HG03159 (cell line): ENCODE data around the gene PLA2G6.

ENCODE experiments used
- ATAC-seq: cut with Tn5 transposase; IDR thresholded peaks from one replicate; pipeline ENCODE4 v1.9.1; 2021; ENCODE audit warnings: mild to moderate bottlenecking, moderate library complexity; ENCODE audit not compliant: unreplicated experiment

Gene PLA2G6

DNA sequence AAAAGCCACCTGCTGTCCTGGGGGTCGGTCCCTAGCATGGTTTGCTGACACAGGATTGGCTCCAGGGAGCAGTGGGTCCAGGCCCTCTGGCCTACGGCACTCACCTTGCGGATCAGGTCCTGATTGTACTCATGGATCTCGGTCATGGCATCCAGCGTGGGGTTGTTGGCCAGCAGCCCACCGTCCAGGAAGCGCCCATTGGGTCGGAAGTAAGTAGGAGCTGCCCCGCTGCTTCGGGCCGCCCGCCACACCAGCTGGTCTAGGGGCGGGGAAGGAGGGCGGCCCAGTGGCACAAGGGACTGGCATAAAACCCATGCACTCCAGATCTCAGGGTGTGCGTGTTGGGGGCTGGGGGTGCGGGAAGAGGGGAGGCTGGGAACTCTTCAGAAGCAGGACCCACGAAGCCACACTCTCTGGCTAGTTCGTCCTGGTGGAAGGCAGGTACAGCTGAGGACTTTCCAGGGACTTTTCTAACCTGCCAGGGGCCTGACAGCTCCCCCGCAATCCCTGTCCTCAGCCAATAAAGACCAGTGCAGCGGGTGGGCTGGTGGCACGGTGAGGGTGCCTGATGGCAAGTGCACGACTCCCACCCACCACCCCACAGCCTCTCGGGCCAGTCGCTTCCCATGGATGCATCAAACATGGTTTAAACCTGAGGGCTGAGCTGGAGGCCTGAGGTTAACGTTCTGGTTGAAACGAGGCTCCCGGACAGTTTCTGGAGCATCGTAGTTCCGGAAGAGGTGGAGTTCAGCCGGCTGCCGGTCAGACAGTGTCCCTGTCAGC, 66.0 kb downstream of the PLA2G6 start:
- ATAC-seq, result no peak

DNA sequence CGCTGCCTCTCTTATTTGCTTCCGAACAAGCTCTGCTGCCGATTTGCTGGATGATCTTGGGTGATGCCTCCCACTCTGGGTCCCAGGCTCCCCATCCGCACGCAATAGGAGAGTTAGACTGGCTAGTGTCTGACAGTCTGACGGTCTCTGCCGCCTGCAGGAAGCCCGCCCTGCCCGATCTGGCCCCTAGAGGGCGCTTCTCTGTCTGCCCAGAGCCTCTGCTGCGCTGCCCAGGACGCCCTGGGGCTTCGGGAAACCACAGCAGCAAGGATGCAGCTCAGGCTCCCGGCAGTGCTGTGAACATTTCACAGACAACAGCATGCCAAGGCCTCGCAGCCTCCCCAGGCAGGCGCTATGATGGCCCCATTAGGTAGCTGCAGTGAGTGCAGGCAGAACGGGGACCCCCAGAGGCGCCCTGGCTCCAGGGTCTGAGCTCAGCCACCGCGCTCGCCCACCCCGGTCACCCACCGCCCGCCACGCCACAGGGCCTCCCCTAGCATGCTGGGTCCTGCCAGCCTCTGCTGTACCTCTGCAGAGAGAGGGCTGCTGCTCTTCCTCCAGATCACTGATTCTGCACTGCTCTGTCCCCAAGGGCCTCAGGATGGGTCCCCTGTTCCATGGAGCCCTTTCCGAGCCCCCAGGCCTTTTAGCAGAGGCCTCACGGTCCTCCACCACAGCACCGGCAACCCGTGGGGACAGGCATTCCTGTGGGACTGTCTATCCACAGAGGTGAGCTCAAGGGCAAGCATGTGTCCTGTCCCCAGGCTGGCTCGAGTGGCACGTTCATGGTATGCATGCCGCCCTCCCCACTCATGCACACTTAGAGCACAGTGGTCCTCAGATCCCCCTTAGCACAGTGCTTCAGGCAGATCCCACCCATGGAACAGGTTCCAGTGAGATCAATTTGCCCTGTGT, 66.9 kb downstream of the PLA2G6 start:
- no peak for ATAC-seq

DNA sequence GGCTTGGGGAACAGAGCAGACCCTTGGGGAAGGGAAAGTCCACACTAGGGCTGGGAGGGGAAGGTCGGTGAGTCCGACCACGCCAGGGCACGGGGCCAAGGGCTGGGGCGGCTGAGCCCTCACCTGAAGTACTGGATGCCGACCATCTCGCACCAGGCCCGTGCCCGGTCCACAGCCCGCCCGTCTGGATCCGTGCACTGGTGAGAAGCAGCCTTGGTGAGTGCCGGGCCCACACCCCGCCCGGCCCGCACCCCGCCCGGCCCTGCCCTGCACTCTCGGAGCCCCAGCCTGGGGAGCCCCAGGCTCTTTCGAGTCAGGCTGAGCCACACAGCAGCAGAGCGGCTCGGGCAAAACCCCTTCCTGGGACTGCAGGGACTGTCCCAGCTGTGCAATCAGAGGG, 69.2 kb downstream of the PLA2G6 start:
- no peak for ATAC-seq

DNA sequence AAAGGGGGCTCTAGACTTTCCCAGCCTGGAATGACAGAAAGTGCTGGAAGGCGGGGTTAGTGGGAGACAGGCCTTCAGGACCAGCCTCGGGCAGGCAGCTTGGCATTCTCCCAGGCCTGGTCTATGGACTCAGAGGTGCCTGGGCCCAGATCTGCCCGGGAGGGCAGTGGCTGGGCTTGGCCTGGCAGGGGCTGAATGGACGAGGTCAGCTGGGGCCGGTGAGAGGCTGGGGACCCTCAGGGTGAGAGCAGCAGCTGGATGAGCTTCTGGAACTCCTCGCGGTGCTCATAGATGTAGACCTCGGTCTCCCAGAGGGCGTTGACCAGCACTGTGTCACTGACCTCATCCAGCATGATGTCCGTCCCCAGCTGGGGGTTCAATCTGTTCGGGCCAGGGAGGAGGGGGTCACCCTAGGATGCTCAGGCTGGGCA, 69.7 kb downstream of the PLA2G6 start:
- no peak for ATAC-seq

DNA sequence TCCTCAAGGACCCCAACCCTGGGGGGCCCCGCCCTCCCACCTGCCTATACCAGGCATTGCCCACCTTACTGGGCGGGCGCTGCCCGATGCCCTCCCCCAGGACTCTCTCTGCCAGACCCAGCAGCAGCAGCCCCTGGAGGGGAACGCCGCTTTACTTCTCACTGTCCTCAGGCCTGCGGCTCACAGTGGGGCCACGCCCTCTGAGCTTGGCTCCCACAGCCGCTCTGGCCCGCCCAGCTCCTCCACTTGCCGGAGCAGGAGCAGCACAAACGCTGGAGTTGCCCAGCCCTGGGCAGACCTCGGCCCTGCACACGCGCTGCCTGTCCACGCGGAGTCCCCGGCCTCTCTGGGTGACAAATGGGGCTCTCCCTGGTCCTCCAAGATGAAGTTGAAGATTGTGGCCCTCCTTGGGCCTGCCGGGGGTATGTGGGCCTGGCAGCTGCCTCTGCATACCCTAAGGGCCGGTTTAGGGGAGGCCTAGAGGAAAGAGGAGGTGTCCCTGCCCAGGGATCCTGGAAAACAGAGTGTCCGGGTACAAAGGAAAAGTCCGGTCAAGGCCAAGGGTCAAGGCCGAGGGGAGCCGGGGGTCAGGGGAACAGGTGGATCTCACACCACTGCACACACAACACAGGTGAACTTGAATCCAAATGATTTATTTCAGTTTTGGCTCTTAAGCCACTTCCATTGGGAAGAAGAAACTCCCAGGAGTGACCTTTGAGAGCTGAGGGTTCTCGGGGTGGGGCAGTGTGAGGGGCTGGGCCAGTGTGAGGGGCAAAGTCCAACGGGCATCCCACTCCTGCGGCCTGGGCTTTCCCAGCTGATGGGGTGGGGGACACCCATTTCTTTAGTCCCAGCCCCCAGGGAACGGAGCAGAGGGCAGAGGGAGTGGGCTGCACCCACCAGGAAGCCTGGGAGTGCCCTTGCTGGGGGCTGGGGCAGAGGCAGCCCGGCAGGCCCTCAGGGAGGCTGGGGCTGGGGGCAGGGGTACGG, 70.5 kb downstream of the PLA2G6 start:
- no peak for ATAC-seq

DNA sequence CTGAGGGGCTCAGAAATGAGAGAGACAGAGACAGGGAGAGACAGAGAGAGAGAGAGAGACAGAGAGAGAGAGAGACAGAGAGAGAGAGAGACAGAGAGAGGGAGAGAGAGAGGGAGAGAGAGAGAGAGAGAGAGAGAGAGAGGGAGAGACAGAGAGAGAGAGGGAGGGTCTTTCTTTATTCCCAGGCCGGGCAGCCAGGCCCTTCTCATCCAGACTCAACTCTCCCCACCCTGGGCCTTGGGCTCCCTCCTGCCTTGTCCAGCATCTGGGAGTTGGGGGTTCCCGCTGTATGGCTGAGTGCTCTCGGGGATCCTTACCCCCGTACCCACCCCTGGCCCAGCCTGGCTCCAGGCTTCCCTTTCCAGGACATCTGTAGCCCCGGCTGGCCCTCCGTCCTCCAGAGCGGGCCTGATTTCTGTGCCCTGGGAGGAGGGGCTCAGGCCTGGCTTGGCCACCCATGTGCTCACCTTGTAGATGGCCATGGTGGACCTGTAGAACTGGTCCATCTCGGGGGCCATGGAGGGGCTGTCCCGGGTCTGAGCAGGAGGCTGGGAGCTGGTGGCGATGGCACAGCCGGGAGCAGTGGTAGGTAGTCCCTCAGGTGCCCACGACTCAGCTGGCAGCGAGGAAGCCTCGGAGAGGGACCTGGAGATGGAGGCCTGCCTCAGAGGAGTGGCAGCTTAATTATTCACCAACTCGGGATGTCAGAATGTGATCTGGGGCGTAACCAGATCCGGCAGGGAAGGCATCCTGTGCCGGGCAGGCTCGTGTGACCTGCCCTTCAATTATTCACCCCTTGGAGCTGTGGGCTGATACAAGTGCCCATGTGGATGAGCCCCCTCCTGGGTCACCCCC, 71.4 kb downstream of the PLA2G6 start, which contains the start of gene BAIAP2L2:
BAIAP2L2 (minus strand) TSS at position 677 of the 855 bp plus-strand sequence; CDS start at position 518, 159 bp downstream.
- no peak for ATAC-seq

DNA sequence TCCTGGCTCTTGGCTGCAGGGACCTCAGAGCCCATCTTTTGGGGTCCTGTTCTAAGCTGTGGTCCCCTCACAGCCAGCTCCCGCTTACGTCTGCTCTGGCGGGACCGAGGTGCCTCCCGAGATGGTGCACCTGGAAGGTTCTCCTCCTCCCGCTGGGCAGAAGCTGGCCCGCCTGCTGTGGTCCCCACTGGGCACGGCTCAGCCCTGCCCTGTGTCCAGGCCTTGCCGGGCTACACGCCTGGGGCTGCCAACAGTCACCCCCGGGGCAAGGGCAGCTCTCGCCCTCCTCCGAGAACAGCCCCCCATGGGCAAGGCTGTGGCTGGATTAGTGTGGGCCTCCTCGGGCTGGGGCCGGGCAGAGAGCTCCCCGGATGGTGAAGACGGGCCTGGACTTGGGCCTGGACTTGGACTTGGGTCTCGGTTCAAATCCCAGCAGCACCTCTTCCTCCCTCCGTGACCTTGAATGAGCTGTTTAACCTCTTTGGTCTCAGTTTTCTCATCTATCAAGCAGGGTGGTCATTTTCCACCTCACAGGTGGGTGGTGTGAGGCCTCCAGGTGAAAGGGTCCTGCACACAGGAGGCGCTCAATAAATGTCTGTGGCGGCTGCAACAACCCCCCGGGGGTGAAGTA, 72.1 kb downstream of the PLA2G6 start:
- ATAC-seq, result no peak

DNA sequence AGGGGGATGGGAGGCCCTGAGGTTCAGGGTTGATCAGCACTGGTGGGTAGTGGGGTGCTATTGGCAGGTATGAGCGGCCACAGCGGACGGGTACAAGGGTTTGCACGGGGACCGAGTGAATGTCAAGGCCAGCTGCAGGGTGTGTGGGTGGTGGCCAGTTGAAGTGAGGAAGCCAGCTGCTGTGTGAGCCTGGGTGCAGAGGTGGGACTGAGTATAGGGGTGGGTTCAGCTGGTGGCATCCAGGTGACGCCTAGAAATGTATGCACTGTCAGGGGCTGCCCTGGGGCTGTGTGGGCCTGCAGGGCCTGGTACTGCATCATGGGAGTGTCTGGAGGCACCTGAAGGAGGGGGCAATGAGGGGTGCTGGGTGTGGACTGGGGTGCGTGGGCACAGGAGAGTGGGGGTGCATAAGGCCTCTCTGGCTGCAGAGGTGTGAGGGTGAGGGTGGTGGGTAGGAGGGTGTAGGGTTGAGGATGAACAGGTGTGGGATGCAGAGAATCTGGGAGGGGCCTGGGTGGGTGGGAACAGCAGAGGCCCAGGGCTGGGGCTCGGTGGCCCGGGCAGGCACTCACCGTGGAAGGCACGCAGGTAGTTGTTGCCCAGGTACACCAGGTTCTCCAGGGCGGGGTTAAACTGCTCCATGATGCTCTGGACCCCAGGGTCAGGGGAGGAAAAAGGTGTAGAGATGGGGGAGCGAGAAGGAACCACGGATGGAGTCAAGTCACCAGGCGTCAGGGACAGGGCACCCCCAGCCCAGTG, 72.9 kb downstream of the PLA2G6 start:
- ATAC-seq, result no peak

DNA sequence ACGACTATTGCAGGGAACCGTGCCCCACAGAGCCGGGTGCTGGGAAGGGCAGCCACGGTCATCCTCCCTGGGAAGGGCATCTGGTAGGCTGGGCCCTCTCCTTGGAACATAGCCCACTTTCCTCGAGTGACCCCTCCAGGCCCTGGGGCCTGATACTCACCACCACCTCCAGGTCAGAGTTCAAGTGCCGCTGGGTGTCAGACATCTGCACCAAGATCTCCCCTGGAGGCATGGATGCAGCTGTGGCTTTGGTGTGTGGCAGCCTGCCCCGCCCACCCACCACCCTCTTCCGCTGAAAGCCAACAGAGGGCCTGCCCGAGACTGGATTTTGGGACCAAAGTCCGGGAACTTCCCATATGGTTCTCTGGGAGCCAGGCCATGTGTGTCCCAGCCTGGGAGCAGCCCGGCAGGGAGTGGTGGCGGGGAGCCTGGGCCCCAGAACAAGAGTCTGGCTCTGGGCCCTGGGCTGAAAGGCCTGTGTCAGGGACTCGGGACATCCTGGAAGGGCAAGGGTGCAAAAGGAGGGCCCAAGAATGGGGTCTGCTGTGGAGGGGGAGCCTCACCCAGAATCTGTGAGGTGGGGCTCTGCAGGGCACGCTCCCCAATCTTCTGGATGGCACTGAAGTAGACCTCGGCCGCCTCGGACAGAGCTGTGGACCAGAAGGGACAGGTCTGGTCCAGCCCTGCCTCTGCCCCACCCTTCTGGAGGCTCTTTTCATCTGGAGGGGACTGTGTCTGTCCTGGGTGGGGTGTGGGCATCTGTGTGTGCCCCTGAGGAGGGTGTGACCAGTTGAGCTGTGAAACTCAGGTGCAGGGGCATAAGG, 73.7 kb downstream of the PLA2G6 start:
- ATAC-seq, result no peak

DNA sequence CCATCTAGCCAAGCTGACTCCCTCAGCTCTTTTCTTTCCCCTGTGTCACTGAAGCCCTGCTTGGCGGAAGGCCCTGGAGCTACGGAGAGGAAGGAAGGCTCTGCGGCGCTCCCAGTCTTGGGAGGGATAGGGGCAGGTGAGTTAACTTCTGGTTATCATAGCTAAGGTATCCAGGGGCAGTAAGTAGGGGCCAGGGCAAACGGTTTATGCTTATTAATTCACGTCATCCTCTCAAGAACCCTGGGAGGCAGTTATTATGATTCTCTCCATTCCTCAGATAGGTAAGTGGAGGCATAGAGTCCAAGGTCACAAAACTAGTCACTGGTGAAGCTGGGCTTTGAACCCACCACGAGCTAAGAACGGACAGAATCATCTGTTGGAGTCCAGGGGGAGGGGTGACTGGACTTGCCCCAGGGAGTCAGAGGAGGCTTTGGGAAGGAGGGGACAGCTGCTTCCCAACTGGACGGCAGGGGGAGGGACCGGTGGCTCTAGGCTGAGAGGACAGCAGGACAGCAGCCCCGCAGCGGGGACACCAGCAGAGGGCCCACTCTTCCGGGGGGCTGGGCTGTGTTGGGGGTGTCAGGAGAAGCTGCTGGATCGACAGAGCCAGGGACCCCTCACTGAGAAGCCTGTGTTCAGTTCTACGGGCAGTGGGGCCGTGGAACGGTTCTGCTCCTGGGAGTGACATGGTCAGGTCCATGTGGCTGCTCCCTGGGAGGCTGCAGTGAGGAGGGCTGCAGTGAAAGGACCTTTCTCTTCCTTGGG, 74.6 kb downstream of the PLA2G6 start:
- no peak for ATAC-seq

DNA sequence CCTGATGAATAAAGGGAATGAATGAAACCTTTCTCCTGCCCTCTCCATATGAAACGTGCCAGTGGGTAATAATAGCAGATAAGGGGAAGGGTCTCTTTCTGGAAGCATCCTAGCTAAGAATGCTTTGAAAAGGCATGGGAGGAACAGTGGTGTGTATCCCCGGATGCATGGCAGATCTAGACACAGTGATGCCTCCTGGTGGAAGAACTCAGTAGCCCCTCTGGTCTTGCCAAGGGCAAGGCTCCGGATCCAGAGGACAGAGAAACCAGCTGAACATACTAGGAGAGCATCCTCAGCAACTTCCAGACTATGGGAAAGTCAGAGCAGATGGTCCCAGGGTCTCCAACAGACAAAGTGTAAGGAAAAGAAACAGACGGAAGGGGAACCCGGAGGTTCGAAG, 77.5 kb downstream of the PLA2G6 start:
- ATAC-seq, result no peak

DNA sequence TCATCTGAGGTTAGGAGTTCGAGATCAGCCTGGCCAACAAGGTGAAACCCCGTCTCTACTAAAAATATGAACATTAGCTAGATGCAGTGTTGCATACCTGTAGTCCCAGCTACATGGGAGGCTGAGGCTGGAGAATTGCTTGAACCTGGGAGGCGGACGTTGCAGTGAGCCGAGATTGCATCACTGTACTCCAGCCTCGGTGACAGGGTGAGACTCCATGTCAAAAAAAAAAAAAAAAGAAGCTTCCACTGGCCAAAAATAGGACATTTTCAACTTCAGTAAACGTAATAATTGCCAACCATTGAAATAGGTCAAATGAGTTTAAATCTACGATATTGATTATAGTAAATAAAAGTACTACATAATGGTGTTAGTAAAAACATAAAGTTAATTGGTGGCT, 78.0 kb downstream of the PLA2G6 start:
- ATAC-seq, result no peak

DNA sequence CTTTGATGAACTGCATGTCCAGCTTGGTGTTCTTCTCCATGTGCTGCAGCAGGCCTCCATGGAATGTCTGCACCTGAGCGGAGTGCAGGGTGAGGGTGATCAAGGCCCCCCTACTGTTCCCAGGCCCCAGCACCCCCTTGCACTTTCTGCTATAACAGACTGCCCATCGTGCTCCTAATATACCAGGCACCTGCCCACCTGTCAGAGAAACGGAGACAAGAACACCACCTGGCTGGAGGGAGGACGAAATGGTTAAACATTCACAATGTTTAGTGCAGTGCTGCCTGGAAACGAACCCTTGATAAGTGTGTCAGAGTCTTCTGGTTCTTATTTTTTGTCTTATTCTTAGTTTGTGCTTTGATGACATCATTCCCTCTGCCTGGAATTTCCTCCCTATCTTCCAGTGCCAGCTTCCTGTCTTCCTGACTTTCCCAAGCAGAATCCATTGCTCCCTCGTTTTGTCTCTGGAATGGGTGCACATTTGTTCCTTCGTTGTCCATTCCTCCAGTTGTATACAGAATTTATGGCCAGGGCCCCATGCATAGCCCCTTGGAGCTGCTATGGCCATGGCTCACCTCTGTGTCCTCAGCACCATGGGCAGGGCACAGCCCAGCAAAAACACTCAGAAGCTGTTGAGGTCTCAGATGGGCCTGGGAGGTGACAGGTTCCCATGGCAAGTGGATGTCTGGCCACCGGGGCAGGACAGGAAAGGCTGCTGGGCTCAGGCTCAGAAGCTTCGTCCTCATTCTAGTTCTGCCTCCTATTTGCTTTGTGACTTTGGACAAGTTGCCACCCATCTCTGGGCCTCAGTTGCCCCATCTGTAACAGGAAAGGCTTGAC, 83.0 kb downstream of the PLA2G6 start:
- ATAC-seq, result no peak

DNA sequence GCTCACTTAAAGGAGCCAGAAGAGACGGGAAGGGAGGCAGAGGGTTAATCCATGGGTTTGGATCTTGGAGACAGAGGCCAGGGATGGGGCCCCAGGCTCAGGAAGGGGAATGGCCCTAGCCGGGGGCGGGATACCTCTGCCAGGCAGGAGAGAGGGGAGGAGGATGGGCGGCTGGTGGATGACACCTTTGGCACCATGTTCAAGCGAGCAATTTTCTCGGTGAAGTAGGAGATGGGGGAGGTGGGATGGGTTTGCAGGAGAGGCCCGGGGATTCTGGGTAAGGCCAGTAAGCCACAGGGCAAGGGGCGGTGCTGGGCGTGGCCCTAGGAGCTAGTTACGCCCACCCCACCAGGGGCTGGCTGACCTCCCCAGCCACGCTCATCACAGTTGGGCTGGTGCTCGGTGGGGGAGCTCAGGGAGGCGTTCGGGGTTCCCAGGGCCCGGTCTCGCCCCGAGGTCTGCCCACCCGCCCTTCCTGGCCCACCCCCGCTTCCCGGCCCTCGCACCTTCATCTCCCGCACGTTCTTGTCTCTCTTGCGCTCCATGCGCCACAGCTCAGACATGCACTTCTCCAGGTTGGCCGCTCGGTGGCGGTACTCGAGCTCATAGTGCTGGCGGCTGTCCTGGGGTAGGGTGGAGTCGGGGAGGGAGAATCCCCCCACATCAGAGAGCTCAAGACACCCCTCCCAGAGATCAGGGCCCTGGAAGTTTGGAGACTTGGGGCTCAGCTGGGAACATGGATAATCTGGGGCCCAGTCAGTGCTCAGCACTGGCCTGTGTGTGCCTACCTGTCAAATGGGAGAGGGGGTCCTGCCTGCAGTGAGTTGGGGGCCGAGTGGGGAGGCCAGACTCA, 83.8 kb downstream of the PLA2G6 start:
- no peak for ATAC-seq

DNA sequence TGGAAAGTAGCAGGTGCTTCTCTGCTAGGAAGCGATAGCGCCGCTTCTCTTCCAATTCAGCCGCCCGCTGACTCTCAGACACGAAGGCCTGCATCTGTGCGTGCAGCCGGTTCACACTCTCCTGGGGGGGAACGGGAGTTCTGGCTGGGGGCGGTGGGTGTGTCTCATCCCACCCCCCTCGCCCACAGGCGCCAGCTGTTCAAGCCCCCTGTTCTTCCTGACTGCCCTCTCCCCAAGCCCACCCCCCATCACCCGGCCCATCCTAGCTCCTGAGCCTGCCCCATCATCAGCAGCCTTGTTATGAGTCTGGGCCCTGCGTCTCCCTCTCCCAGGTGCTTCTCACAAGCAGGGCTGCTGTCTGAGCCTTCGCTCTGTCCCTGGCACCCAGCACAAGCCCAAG, 84.6 kb downstream of the PLA2G6 start:
- no peak for ATAC-seq
